ENCODE measurements around the gene TASP1. TPM values are rescaled to one million over a fixed set of nuclear protein-coding genes. Genes with fewer than 3 reads are reported as not detected.

The TASP1 gene
- total RNA-seq, 4 donors from 2014 or later: 14.3 to 17.1 (median 15.6) TPM

DNA sequence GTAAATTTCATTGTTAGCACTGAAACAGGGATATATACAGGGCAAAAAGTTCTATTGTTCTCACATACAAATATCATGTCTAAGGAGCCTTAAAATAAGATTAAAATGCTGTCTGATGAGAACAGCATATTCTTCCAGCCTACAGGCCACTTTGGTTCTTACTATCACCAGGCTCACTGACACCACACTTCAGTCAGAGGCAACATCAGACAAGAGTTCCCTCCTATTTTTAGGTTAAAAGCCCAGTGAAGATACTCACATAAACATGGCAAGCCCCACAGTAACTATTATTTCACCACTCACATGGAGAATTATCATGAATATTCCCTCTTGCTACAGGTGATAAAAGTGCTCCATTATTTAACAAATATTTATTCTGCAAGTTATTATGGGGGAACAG is 241.9 kb downstream of the TASP1 start:
- no peak overlapping the region for H3K27ac ChIP-seq
- no peak overlapping the region for H3K4me3 ChIP-seq
- TF ChIP-seq, protein P1, sequence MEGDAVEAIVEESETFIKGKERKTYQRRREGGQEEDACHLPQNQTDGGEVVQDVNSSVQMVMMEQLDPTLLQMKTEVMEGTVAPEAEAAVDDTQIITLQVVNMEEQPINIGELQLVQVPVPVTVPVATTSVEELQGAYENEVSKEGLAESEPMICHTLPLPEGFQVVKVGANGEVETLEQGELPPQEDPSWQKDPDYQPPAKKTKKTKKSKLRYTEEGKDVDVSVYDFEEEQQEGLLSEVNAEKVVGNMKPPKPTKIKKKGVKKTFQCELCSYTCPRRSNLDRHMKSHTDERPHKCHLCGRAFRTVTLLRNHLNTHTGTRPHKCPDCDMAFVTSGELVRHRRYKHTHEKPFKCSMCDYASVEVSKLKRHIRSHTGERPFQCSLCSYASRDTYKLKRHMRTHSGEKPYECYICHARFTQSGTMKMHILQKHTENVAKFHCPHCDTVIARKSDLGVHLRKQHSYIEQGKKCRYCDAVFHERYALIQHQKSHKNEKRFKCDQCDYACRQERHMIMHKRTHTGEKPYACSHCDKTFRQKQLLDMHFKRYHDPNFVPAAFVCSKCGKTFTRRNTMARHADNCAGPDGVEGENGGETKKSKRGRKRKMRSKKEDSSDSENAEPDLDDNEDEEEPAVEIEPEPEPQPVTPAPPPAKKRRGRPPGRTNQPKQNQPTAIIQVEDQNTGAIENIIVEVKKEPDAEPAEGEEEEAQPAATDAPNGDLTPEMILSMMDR (IDR thresholded peaks at IDR 0.05): no peak
- TF ChIP-seq EP300 (IDR thresholded peaks at IDR 0.05) (no peak), POLR2A (IDR thresholded peaks at IDR 0.05) (no peak)

DNA sequence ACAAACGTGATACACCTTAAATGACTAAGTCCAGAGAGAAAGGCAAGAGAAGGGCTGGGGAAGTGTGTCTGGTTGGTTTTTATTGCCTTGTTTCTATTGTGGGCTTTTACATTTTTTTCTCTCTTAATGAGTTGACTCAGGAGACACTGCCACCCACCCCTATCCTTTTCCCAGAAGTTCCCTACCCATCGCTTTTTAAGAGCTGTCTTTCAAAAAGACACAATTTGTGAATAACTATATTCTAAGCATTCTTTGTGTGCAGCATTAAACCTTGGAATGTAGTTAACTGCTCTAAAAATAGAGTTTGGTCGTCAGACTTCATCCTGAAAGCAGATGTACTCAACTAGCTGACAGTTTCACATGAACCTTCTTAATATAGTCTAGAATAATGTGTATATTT is 242.7 kb downstream of the TASP1 start:
- no peaks in the 10 kb centered on the region for H3K4me1 ChIP-seq
- H3K36me3 ChIP-seq: peaks cover 0 to 19% (median 0%) of the 10 kb centered on the region in 3 donors
- H3K4me3 ChIP-seq: no peak overlapping the region
- TF ChIP-seq, protein P1 (IDR thresholded peaks at IDR 0.05): no peak
- TF ChIP-seq EP300 (IDR thresholded peaks at IDR 0.05): no peak
- TF ChIP-seq POLR2A (IDR thresholded peaks at IDR 0.05): no peak
- no peaks in the 10 kb centered on the region for H3K27me3 ChIP-seq
- H3K27ac ChIP-seq: no peak overlapping the region
- no peaks in the 10 kb centered on the region for H3K9me3 ChIP-seq
- 49 to 53% methylated on average over 3 of the region's 3 CpGs for WGBS, 2 donors
- DNase-seq (ENCODE audit: low spot score in 2 of 2): no peak

More for the DNA sequence above, 241.9 kb downstream of the TASP1 start:
- no peak for DNase-seq (ENCODE audit: low spot score in 2 of 2)
- no peaks in the 10 kb centered on the region for H3K27me3 ChIP-seq
- no peaks in the 10 kb centered on the region for H3K4me1 ChIP-seq
- peaks cover 0 to 14% (median 0%) of the 10 kb centered on the region in 3 donors for H3K36me3 ChIP-seq
- no peaks in the 10 kb centered on the region for H3K9me3 ChIP-seq

DNA sequence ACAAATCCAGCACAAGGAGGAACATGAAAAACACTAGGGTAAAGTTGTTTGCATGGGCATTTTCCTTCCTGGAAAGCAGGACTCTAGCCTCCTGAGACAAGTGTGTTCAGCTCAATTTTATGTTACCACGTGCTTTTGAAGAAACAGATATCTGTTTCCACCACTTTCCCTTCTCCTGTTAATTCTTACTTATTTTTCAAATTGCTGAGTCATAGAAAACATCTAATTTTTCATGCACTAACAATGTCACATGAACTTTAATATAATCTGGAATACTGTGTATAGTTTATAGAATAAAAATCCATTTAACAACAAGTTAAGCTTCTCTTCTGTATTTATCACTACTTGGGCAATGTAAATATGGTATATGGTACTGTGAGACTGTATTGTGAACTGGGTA is 243.5 kb downstream of the TASP1 start:
- Histone ChIP-seq H3K4me1 (no peaks in the 10 kb centered on the region), H3K9me3 (no peaks in the 10 kb centered on the region), H3K27me3 (no peaks in the 10 kb centered on the region), H3K4me3 (no peak overlapping the region), H3K36me3 (peaks cover 0 to 27% (median 0%) of the 10 kb centered on the region in 3 donors), H3K27ac (no peak overlapping the region)
- DNase-seq (ENCODE audit: low spot score in 2 of 2): no peak
- TF ChIP-seq POLR2A (IDR thresholded peaks at IDR 0.05) (no peak), EP300 (IDR thresholded peaks at IDR 0.05) (no peak)
- TF ChIP-seq, protein P1 (IDR thresholded peaks at IDR 0.05): no peak
- WGBS, 2 donors: 50 to 61% methylated on average over 1 of the region's 1 CpG

DNA sequence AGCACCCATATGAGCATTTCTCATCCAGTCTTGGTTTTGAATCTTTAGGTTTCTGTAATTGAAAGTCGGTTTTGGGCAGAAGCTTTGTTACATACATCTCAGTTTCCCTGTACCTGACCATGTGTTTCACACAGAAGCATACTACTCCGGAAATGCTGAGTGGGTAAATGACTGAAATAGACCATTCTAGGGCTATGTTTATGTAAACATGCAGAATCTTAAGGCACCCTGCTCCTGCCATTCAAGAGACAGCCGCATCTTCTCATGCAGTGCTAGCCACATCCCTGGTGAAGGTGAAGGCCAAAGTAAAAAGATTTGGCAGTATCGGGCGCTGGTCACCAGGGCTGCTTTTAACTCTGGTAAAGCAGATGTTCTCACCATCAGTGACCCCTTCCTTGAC is 246.3 kb downstream of the TASP1 start:
- Histone ChIP-seq H3K4me3 (no peak overlapping the region), H3K36me3 (peaks cover 0 to 44% (median 0%) of the 10 kb centered on the region in 3 donors), H3K4me1 (no peaks in the 10 kb centered on the region), H3K27ac (no peak overlapping the region), H3K27me3 (no peaks in the 10 kb centered on the region), H3K9me3 (peaks cover 0 to 4% (median 0%) of the 10 kb centered on the region in 4 donors)
- 95 to 99% methylated on average over 5 of the region's 5 CpGs for WGBS, 2 donors
- DNase-seq (ENCODE audit: low spot score in 2 of 2): no peak
- no peak for TF ChIP-seq EP300 (IDR thresholded peaks at IDR 0.05)
- no peak for TF ChIP-seq POLR2A (IDR thresholded peaks at IDR 0.05)
- TF ChIP-seq, protein P1 (IDR thresholded peaks at IDR 0.05): no peak

DNA sequence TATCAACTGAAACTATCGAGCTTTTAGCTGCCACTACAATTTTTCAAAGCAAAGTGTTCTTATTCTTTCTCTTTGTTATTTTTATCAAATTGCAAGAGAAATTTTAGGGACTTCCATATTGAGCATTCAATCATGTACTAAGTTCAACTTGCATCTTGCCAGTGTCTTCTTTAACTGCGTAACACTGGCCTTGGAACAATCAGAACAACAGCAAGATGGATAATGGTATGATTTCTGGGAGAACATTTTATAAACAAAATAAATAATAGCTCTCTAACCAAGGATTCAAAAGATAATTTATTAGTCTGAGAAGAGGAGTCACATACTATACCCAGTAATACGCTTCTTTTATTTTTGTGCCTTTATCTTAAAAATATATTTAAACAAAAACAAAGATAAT is 249.6 kb downstream of the TASP1 start:
- H3K27ac ChIP-seq: no peak overlapping the region
- no peaks in the 10 kb centered on the region for H3K27me3 ChIP-seq
- peaks cover 0 to 15% (median 0%) of the 10 kb centered on the region in 4 donors for H3K9me3 ChIP-seq
- no peak for TF ChIP-seq EP300 (IDR thresholded peaks at IDR 0.05)
- TF ChIP-seq, protein P1 (IDR thresholded peaks at IDR 0.05): no peak
- H3K4me1 ChIP-seq: no peaks in the 10 kb centered on the region
- H3K36me3 ChIP-seq: peaks cover 0 to 71% (median 0%) of the 10 kb centered on the region in 3 donors
- 88 to 94% methylated on average over 3 of the region's 3 CpGs for WGBS, 2 donors
- no peak overlapping the region for H3K4me3 ChIP-seq
- no peak for DNase-seq (ENCODE audit: low spot score in 2 of 2)

Data from tibial nerve (tissue), 4 donors.